DND-41 (cell line): ENCODE measurements around the gene MAP2K4.

Experiments used
- ATAC-seq: fragments of 200-7000 bp; cut with Tn5 transposase; 3 replicates; pipeline ENCODE4 v1.9.1; 2021; ENCODE audit warnings: low read depth; ENCODE audit not compliant: insufficient read depth
- DNase-seq: peaks from one replicate; pipeline ENCODE4 v3.0.0-alpha.2; 2020
- H2AFZ ChIP-seq: 2 replicates; pipeline ENCODE4 v1.6.0; 2012; ENCODE audit warnings: low read depth, low read length
- H3K27ac ChIP-seq: 2 replicates; pipeline ENCODE4 v1.5.1; 2012; ENCODE audit warnings: low read length, inconsistent platforms
- H3K27me3 ChIP-seq: fragments of 200-600 bp; sonication (generic); 2 replicates; pipeline ENCODE4 v1.6.0; 2012; ENCODE audit warnings: low read length, mild to moderate bottlenecking, inconsistent platforms; ENCODE audit not compliant: insufficient read depth, poor library complexity
- H3K36me3 ChIP-seq: 2 replicates; pipeline ENCODE4 v1.5.1; 2012; ENCODE audit warnings: low read length, inconsistent platforms; ENCODE audit not compliant: insufficient read depth
- H3K4me1 ChIP-seq: 2 replicates; pipeline ENCODE4 v1.5.1; 2012; ENCODE audit warnings: mild to moderate bottlenecking, low read length; ENCODE audit not compliant: insufficient read depth
- H3K4me2 ChIP-seq: 2 replicates; pipeline ENCODE4 v1.6.0; 2012; ENCODE audit warnings: mild to moderate bottlenecking, moderate library complexity, low read length, inconsistent platforms; ENCODE audit not compliant: insufficient read depth
- H3K4me3 ChIP-seq, 2 experiments: fragments of 200-600 bp in 1 of 2; shearing (Covaris generic) in 1 of 2; 2 replicates each; pipeline ENCODE4 v1.5.1; 2012 to 2016; ENCODE audit warnings: inconsistent platforms in 2 of 2, low read length in 2 of 2, mild to moderate bottlenecking in 2 of 2, low read depth in 1 of 2, moderate library complexity in 1 of 2
- H3K79me2 ChIP-seq: 2 replicates; pipeline ENCODE4 v1.6.0; 2012; ENCODE audit warnings: low read length, inconsistent platforms; ENCODE audit not compliant: insufficient read depth
- H3K9ac ChIP-seq: 2 replicates; pipeline ENCODE4 v1.6.0; 2012; ENCODE audit warnings: low read depth, mild to moderate bottlenecking, inconsistent platforms, low read length, moderate library complexity
- H3K9me3 ChIP-seq: 2 replicates; pipeline ENCODE4 v1.5.1; 2012; ENCODE audit warnings: low read length, moderate library complexity, mild to moderate bottlenecking, inconsistent platforms; ENCODE audit not compliant: insufficient read depth, severe bottlenecking
- H4K20me1 ChIP-seq: 2 replicates; pipeline ENCODE4 v1.6.0; 2012; ENCODE audit warnings: low read length; ENCODE audit not compliant: insufficient read depth
- CTCF ChIP-seq: IDR thresholded peaks from 2 replicates; pipeline ENCODE4 v1.5.1; 2012; ENCODE audit warnings: borderline replicate concordance, low read length, moderate library complexity, mild to moderate bottlenecking; ENCODE audit not compliant: poor library complexity, severe bottlenecking; ENCODE audit errors: extremely low read depth
- EZH2 ChIP-seq: IDR thresholded peaks from 3 replicates; pipeline ENCODE4 v1.6.1; 2012; ENCODE audit warnings: borderline replicate concordance, low read depth, mild to moderate bottlenecking, moderate library complexity, low read length, inconsistent platforms; ENCODE audit not compliant: severe bottlenecking

Gene MAP2K4

GRCh38 chr17:12034538-12034937 lies 13.9 kb downstream of the MAP2K4 start:
- H3K27me3 ChIP-seq: no peaks in the 10 kb centered on the region
- DNase-seq: no peak
- H3K36me3 ChIP-seq: no peaks in the 10 kb centered on the region
- no peak for ATAC-seq
- H3K4me3 ChIP-seq: no peak overlapping the region
- peaks cover 64% of the 10 kb centered on the region for H3K79me2 ChIP-seq
- H3K9ac ChIP-seq: no peak overlapping the region
- no peak overlapping the region for H3K4me2 ChIP-seq
- peaks cover 31% of the 10 kb centered on the region for H4K20me1 ChIP-seq
- H3K27ac ChIP-seq: no peak overlapping the region
- H3K9me3 ChIP-seq: no peaks in the 10 kb centered on the region
- H3K4me1 ChIP-seq: no peaks in the 10 kb centered on the region
- TF ChIP-seq CTCF (no peak), EZH2 (no peak)
- H2AFZ ChIP-seq: no peak overlapping the region

- Histone ChIP-seq H3K4me1 (no peaks in the 10 kb centered on the region), H3K4me2 (no peak overlapping the region), H3K4me3 (no peak overlapping the region), H3K27me3 (no peaks in the 10 kb centered on the region), H2AFZ (no peak overlapping the region), H3K9me3 (no peaks in the 10 kb centered on the region), H3K36me3 (no peaks in the 10 kb centered on the region), H3K79me2 (peaks cover 72% of the 10 kb centered on the region), H3K9ac (no peak overlapping the region), H3K27ac (no peak overlapping the region), H4K20me1 (peaks cover 32% of the 10 kb centered on the region)
- ATAC-seq (no peak), DNase-seq (no peak)
- TF ChIP-seq CTCF (no peak), EZH2 (no peak)
Observed at GRCh38 chr17:12035673-12036072, 15.0 kb downstream of the MAP2K4 start.

- ATAC-seq: no peak
- no peak overlapping the region for H3K9ac ChIP-seq
- no peaks in the 10 kb centered on the region for H3K9me3 ChIP-seq
- no peak overlapping the region for H2AFZ ChIP-seq
- TF ChIP-seq CTCF: no peak
- H3K27ac ChIP-seq: no peak overlapping the region
- H3K36me3 ChIP-seq: no peaks in the 10 kb centered on the region
- H3K27me3 ChIP-seq: no peaks in the 10 kb centered on the region
- no peak overlapping the region for H3K4me3 ChIP-seq
- peaks cover 20% of the 10 kb centered on the region for H4K20me1 ChIP-seq
- DNase-seq: no peak
- no peak overlapping the region for H3K4me2 ChIP-seq
- H3K4me1 ChIP-seq: no peaks in the 10 kb centered on the region
- peaks cover 70% of the 10 kb centered on the region for H3K79me2 ChIP-seq
Observed at GRCh38 chr17:12037970-12038369, 17.3 kb downstream of the MAP2K4 start.

- Histone ChIP-seq H3K9ac (no peak overlapping the region), H4K20me1 (peaks cover 34% of the 10 kb centered on the region; the same call in 1 of the 2 replicates), H3K27me3 (no peaks in the 10 kb centered on the region), H3K79me2 (peaks cover 75% of the 10 kb centered on the region), H3K9me3 (no peaks in the 10 kb centered on the region), H3K36me3 (no peaks in the 10 kb centered on the region), H3K4me2 (no peak overlapping the region), H3K27ac (no peak overlapping the region), H3K4me3 (no peak overlapping the region), H2AFZ (no peak overlapping the region), H3K4me1 (no peaks in the 10 kb centered on the region)
- ATAC-seq (no peak), DNase-seq (no peak)
- TF ChIP-seq CTCF: no peak
- no peak for TF ChIP-seq EZH2
Observed at GRCh38 chr17:12040478-12040877, 19.8 kb downstream of the MAP2K4 start.
